Thyroid gland (tissue), 4 donors: ENCODE data around the gene RPL7A.

Source experiments
- POLR2A ChIP-seq, 2 donors: fragments of 450-650 bp; IDR thresholded peaks; one replicate each; pipeline ENCODE4 v1.6.1; 2017; ENCODE audit warnings: antibody characterized with exemption in 2 of 2, mild to moderate bottlenecking in 2 of 2, moderate library complexity in 1 of 2
- TF ChIP-seq, protein P1 (sequence below), 6 experiments: fragments of 200-600 bp in 3 of 6; fragments of 450-650 bp in 3 of 6; sonication (generic) in 3 of 6; IDR thresholded peaks; one replicate each; pipeline ENCODE4 v1.5.1; 2016 to 2019; ENCODE audit warnings: antibody characterized with exemption in 6 of 6, mild to moderate bottlenecking in 2 of 6, inconsistent platforms in 1 of 6, moderate library complexity in 1 of 6

DNA sequence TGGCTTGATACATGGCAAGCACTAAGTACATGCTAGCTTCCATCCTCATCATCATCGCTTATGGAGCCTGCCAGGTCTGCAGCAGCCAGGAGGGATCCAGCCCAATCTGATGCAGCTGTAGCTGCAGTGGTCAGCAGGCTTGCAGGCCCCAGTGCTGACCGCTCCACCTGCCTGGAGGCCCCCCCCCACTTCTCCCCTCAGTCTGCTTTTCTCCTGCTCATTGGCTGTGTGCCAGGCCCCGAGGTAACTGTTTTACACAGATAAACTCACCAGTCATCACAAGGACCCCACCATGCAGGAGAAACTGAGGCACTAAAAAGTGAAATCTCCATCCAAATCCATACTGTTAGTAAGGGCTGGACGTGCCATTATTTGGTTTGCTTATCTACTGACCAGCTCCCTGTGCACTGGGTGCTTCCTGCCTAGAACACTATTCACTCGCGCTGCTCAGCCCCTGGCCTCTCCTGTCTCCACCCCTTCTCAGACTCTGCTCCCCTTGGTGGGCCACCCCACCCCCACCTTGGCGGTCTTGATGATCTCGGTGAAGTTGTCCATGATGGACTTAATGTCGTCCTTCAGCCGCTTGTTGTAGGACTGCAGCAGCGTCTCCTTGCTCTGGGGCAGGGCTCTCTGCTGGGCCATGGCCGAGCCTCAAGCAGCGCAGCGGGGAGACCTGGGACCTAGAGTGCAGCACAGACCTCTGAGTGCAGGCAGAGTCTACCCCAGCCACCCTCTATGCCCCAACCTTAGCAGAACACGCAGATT is 1.8 kb upstream of the RPL7A start:
- TF ChIP-seq, protein P1, sequence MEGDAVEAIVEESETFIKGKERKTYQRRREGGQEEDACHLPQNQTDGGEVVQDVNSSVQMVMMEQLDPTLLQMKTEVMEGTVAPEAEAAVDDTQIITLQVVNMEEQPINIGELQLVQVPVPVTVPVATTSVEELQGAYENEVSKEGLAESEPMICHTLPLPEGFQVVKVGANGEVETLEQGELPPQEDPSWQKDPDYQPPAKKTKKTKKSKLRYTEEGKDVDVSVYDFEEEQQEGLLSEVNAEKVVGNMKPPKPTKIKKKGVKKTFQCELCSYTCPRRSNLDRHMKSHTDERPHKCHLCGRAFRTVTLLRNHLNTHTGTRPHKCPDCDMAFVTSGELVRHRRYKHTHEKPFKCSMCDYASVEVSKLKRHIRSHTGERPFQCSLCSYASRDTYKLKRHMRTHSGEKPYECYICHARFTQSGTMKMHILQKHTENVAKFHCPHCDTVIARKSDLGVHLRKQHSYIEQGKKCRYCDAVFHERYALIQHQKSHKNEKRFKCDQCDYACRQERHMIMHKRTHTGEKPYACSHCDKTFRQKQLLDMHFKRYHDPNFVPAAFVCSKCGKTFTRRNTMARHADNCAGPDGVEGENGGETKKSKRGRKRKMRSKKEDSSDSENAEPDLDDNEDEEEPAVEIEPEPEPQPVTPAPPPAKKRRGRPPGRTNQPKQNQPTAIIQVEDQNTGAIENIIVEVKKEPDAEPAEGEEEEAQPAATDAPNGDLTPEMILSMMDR (IDR thresholded peaks at IDR 0.05), result no peak
- TF ChIP-seq POLR2A (IDR thresholded peaks at IDR 0.05), result no peak
